Ishikawa (cell line): ENCODE data around the gene SDF2L1.

Experiments used
- CEBPB ChIP-seq: IDR thresholded peaks from 2 replicates; pipeline ENCODE4 v1.6.1; 2012
- EP300 ChIP-seq: IDR thresholded peaks from 2 replicates; pipeline ENCODE4 v1.6.1; 2012; ENCODE audit warnings: borderline replicate concordance
- TAF1 ChIP-seq: IDR thresholded peaks from 2 replicates; pipeline ENCODE4 v1.6.1; 2012; ENCODE audit warnings: low read depth, mild to moderate bottlenecking
- TCF12 ChIP-seq: IDR thresholded peaks from 2 replicates; pipeline ENCODE4 v1.6.1; 2012; ENCODE audit warnings: low read depth
- TF ChIP-seq, protein P1 (sequence below): IDR thresholded peaks from 2 replicates; pipeline ENCODE4 v1.6.1; 2012
- TF ChIP-seq, protein P2 (sequence below): IDR thresholded peaks from 2 replicates; pipeline ENCODE4 v1.6.1; 2012

DNA sequence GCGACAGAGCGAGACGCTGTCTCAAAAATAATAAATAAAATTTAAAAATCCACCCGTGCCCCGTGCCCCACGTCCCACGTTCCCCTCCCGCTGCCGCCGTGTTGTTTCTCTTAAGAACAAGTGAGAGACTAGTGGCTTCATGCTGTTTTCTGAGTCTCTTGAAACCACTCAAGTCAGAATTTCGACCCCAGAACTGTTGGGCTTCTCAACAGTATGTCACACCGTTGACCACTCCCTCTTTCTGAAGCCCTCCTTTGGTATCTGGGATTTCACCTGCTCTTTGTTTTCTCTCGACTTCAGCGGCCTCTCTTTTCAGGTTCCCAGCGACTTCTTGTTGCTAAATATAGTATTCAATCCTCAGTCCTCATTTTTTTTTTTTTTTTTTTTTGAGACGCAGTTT is 24.7 kb downstream of the SDF2L1 start:
- TF ChIP-seq, protein P1, sequence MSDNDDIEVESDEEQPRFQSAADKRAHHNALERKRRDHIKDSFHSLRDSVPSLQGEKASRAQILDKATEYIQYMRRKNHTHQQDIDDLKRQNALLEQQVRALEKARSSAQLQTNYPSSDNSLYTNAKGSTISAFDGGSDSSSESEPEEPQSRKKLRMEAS = no peak
- TF ChIP-seq TCF12 (no peak), TAF1 (no peak), EP300 (no peak), CEBPB (no peak)
- TF ChIP-seq, protein P2, sequence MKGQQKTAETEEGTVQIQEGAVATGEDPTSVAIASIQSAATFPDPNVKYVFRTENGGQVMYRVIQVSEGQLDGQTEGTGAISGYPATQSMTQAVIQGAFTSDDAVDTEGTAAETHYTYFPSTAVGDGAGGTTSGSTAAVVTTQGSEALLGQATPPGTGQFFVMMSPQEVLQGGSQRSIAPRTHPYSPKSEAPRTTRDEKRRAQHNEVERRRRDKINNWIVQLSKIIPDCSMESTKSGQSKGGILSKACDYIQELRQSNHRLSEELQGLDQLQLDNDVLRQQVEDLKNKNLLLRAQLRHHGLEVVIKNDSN = no peak
